BE2C (cell line): ENCODE results near the gene ATP6V1B1.

Experiments
- DNase-seq: peaks from one replicate; pipeline ENCODE4 v3.0.0-alpha.2; 2020
- H3K27me3 ChIP-seq: fragments of 250-450 bp; sonication (Bioruptor Pico); 2 replicates; pipeline ENCODE4 v1.5.1; 2020; ENCODE audit warnings: mild to moderate bottlenecking
- H3K36me3 ChIP-seq: fragments of 250-450 bp; sonication (Bioruptor Pico); 2 replicates; pipeline ENCODE4 v1.5.1; 2020; ENCODE audit warnings: mild to moderate bottlenecking
- H3K4me1 ChIP-seq: fragments of 250-450 bp; sonication (Bioruptor Pico); 2 replicates; pipeline ENCODE4 v1.5.1; 2020
- H3K4me3 ChIP-seq: 2 replicates; pipeline ENCODE4 v1.5.1; 2011; ENCODE audit warnings: low read depth, low read length
- H3K9me3 ChIP-seq: fragments of 250-450 bp; sonication (Bioruptor Pico); 2 replicates; pipeline ENCODE4 v1.5.1; 2020
- CTCF ChIP-seq: IDR thresholded peaks from 2 replicates; pipeline ENCODE4 v1.5.1; 2012; ENCODE audit warnings: mild to moderate bottlenecking, low read depth, low read length

The ATP6V1B1 gene

DNA sequence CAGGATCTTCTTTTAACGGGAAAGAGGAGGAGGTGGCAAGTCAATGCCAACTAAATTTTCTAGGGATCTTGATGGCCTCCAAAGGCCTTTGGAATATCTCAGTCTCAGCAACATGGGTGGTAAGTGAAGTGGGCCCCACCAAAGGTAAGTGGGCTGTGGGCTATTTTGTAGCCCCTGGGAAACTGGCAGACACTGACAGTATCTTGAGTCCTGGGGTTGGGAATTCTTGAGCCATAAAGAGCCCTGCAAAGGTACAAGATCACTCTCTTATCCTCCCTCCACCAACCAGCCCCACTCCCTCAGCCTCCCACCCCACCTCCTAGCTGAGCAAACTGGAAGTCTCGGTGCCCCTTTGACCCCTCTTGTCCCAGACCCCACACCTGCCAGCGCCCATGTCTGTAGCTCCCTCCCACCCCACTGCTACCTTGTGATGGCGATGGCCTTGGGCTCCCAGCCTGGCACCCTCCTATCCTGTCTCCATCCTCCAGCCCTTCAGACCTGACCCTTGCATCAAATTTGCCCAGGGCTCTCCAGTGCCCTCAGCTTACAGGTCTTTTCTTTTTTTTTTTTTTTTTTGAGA is 8.5 kb downstream of the ATP6V1B1 start:
- Histone ChIP-seq H3K4me1 (no peaks in the 10 kb centered on the region), H3K27me3 (no peaks in the 10 kb centered on the region), H3K36me3 (no peaks in the 10 kb centered on the region), H3K4me3 (no peak overlapping the region), H3K9me3 (no peaks in the 10 kb centered on the region)
- TF ChIP-seq CTCF: no peak
- DNase-seq: no peak

DNA sequence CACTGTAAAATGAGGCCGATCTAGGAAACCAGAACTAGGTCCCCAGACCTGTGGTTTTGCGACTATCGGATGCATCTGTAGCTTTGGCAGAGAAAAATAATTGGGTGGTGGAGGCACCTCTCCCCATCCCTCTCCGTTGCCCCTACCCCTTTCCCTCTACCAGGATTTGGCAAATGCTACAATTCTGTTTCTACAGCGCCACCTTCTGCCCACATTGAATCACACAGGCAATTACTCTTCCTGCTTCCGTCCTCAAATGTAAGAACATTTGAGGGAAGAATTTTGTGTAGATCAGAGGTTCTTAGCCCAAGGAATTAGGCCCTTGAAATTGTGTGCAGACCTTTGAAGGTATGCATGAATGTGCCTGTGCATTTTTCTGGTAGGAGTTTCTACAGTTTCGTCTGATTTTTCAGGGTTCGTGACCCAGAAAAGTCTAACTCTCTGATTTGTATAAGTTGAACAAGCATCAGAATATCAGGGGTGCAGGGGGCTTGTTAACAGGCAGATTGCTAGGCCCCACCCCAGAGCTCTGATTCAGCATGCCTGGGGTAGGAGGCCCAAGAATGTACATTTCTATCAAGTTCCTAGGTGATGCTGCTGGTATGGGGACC is 11.2 kb downstream of the ATP6V1B1 start:
- Histone ChIP-seq H3K4me1 (no peaks in the 10 kb centered on the region), H3K36me3 (no peaks in the 10 kb centered on the region), H3K27me3 (no peaks in the 10 kb centered on the region), H3K9me3 (no peaks in the 10 kb centered on the region), H3K4me3 (no peak overlapping the region)
- peak; percentile 52 for DNase-seq
- TF ChIP-seq CTCF: peak; percentile 67

- Histone ChIP-seq H3K4me1 (no peaks in the 10 kb centered on the region), H3K4me3 (no peak overlapping the region), H3K27me3 (no peaks in the 10 kb centered on the region), H3K36me3 (no peaks in the 10 kb centered on the region), H3K9me3 (no peaks in the 10 kb centered on the region)
- no peak for DNase-seq
- TF ChIP-seq CTCF: no peak
These were observed 12.0 kb downstream of the ATP6V1B1 start for GRCh38 chr2:70947556-70948184.

DNA sequence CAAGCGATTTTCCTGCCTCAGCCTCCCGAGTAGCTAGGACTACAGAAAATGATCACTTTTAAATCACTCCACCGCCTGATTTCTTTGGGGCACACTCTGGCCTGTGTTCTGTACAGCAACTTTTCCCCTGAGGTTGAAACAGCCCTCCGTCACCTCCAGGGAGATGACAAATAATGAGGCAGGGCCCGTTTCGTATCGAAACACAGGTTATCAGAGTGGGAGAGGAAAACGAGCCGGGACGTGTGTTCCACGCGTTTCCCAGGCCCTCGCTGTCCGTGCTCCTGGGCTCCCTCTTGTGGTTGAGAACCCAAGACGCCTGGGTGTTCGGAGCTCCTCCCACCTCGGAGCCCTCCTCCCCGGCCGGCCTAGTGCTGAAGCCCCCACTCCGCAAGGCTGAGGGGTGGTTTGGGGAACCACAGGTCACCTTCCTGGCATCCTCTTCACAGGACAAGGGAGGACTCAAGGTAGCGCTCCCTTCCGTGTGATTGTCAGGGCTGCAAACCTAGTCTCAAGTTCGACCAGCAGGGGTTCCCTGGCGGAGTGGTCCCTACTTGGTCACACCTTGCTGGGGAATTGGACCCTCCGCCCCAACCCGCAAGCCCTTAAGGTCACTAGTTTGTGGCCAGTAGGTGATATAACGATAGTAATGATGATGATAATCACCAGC is 12.8 kb downstream of the ATP6V1B1 start:
- Histone ChIP-seq H3K27me3 (no peaks in the 10 kb centered on the region), H3K4me1 (no peaks in the 10 kb centered on the region), H3K36me3 (no peaks in the 10 kb centered on the region), H3K9me3 (no peaks in the 10 kb centered on the region), H3K4me3 (peak overlapping the region; percentile 49)
- DNase-seq: peak; percentile 77
- TF ChIP-seq CTCF: peak; percentile 73

- Histone ChIP-seq H3K4me3 (no peak overlapping the region), H3K4me1 (no peaks in the 10 kb centered on the region), H3K36me3 (no peaks in the 10 kb centered on the region), H3K9me3 (no peaks in the 10 kb centered on the region), H3K27me3 (no peaks in the 10 kb centered on the region)
- DNase-seq: no peak
- no peak for TF ChIP-seq CTCF
These were observed 13.4 kb downstream of the ATP6V1B1 start for GRCh38 chr2:70949086-70949485.

- no peaks in the 10 kb centered on the region for H3K4me1 ChIP-seq
- H3K4me3 ChIP-seq: no peak overlapping the region
- no peak for TF ChIP-seq CTCF
- H3K36me3 ChIP-seq: no peaks in the 10 kb centered on the region
- no peaks in the 10 kb centered on the region for H3K27me3 ChIP-seq
- no peak for DNase-seq
- no peaks in the 10 kb centered on the region for H3K9me3 ChIP-seq
These were observed 19.2 kb downstream of the ATP6V1B1 start for GRCh38 chr2:70954886-70955285.
